A673 (cell line): ENCODE results near the gene SLCO3A1.

Source experiments
- CTCF ChIP-seq: fragments of 300-800, 200-600 bp; sonication (generic); conservative IDR thresholded peaks from 2 replicates; pipeline ENCODE4 v1.5.1; 2017; ENCODE audit warnings: low read depth, mild to moderate bottlenecking, antibody characterized with exemption, low read length, moderate library complexity, mixed read lengths
- EZH2 ChIP-seq: fragments of 200-600 bp; sonication (generic); IDR thresholded peaks from 2 replicates; pipeline ENCODE4 v1.6.1; 2017; ENCODE audit warnings: borderline replicate concordance, low read depth, mild to moderate bottlenecking, mixed read lengths, antibody characterized with exemption, low read length; ENCODE audit not compliant: poor library complexity, severe bottlenecking

DNA sequence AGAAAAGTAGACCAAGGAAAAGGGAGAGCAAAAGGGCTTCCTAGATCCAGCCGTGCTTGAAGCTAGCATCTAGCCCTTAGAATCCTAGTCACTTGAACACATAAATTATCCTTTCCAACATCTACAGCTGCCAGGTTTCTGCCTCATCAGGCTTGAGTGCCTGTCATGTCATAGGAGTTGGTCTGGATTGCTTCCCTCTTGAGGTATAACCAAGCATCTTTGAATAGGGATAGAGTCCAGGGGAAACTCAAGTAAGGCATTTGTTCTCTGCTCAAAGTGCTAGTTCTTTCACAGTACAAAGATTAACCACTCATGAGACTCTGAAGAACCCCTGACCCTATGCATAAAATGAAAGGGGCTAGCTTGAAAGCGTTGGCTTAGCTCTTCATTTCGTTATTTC lies 72.3 kb downstream of the SLCO3A1 start:
- no peak for TF ChIP-seq CTCF
- no peak for TF ChIP-seq EZH2
